ENCODE measurements around the gene STUM.
"Not testable (repeated sequence)": the region's sequence is repeated elsewhere in the genome, so short reads cannot be mapped to it uniquely, and the experiment has no call there.

Gene STUM

GRCh38 chr1:226548256-226549093, at the start of gene STUM:
STUM (plus strand) TSS chr1:226548764; CDS start chr1:226548905, 141 bp downstream.
- DNase-seq: no peak

GRCh38 chr1:226499699-226500098, 48.9 kb upstream of the STUM start:
- DNase-seq: not testable (repeated sequence)

- no peak for DNase-seq
Measured at GRCh38 chr1:226506021-226506420, 42.5 kb upstream of the STUM start.

- no peak for DNase-seq
Measured at GRCh38 chr1:226506921-226507320, 41.6 kb upstream of the STUM start.

- DNase-seq: no peak
Measured at GRCh38 chr1:226510453-226510852, 38.1 kb upstream of the STUM start.

GRCh38 chr1:226511296-226511695, 37.3 kb upstream of the STUM start:
- DNase-seq: no peak

GRCh38 chr1:226512076-226512728, 36.4 kb upstream of the STUM start:
- no peak for DNase-seq

- no peak for DNase-seq
Measured at GRCh38 chr1:226518375-226518774, 30.2 kb upstream of the STUM start.

- no peak for DNase-seq
Measured at GRCh38 chr1:226519135-226519534, 29.4 kb upstream of the STUM start.

GRCh38 chr1:226519716-226520598, 28.6 kb upstream of the STUM start:
- DNase-seq: no peak

GRCh38 chr1:226520640-226521355, 27.8 kb upstream of the STUM start:
- no peak for DNase-seq

GRCh38 chr1:226523646-226524406, 24.7 kb upstream of the STUM start:
- DNase-seq: no peak

GRCh38 chr1:226524547-226524946, 24.0 kb upstream of the STUM start:
- DNase-seq: no peak

GRCh38 chr1:226525750-226526149, 22.8 kb upstream of the STUM start:
- no peak for DNase-seq

- DNase-seq: no peak
Measured at GRCh38 chr1:226526801-226527595, 21.6 kb upstream of the STUM start.

- no peak for DNase-seq
Measured at GRCh38 chr1:226529891-226530290, 18.7 kb upstream of the STUM start.

- no peak for DNase-seq
Measured at GRCh38 chr1:226530591-226530990, 18.0 kb upstream of the STUM start.

GRCh38 chr1:226531360-226532093, 17.0 kb upstream of the STUM start:
- no peak for DNase-seq

GRCh38 chr1:226532553-226532952, 16.0 kb upstream of the STUM start:
- no peak for DNase-seq

- no peak for DNase-seq
Measured at GRCh38 chr1:226533220-226533619, 15.3 kb upstream of the STUM start.

Data from activated naive CD4-positive, alpha-beta T cell (primary cell).